Sigmoid colon (tissue), 7 donors: Measurements from ENCODE around the gene CPOX. TPM values are rescaled to one million over a fixed set of nuclear protein-coding genes. Genes with fewer than 3 reads are reported as not detected.

Experiments used
- DNase-seq: peaks from one replicate; pipeline ENCODE4 v3.0.0-alpha.2; 2019
- H3K27ac ChIP-seq, 4 donors: fragments of 200-600 bp; sonication (generic); one replicate each; pipeline ENCODE4 v1.5.1; 2016 to 2019; ENCODE audit warnings: mild to moderate bottlenecking in 1 of 4
- H3K27me3 ChIP-seq, 3 donors: fragments of 200-600 bp; sonication (generic); one replicate each; pipeline ENCODE4 v1.5.1; 2019; ENCODE audit warnings: mild to moderate bottlenecking in 1 of 3
- H3K36me3 ChIP-seq, 4 donors: fragments of 200-600 bp; sonication (generic); one replicate each; pipeline ENCODE4 v1.5.1; 2016 to 2019
- H3K4me1 ChIP-seq, 4 donors: fragments of 200-600 bp; sonication (generic); one replicate each; pipeline ENCODE4 v1.5.1; 2017 to 2019
- H3K4me3 ChIP-seq, 4 donors: fragments of 200-600 bp; sonication (generic); one replicate each; pipeline ENCODE4 v1.5.1; 2017 to 2019; ENCODE audit warnings: mild to moderate bottlenecking in 2 of 4, moderate library complexity in 1 of 4
- H3K9me3 ChIP-seq, 4 donors: fragments of 200-600 bp in 3 of 4; sonication (generic) in 3 of 4; one replicate each; pipeline versions ENCODE4 v1.5.1 to v1.6.1; 2013 to 2019
- EP300 ChIP-seq, 4 donors: sonication (generic); formaldehyde crosslinking; IDR thresholded peaks; one replicate each; pipeline ENCODE4 v1.6.1; 2017; ENCODE audit warnings: antibody characterized with exemption in 4 of 4
- POLR2A ChIP-seq, 2 donors: fragments of 450-650 bp; IDR thresholded peaks; one replicate each; pipeline ENCODE4 v1.6.1; 2016; ENCODE audit warnings: antibody characterized with exemption in 2 of 2, mild to moderate bottlenecking in 2 of 2, moderate library complexity in 2 of 2
- POLR2AphosphoS5 ChIP-seq, 4 donors: sonication (generic); formaldehyde crosslinking; IDR thresholded peaks; one replicate each; pipeline ENCODE4 v1.6.1; 2017; ENCODE audit warnings: antibody characterized with exemption in 4 of 4
- WGBS, 2 donors: extraction: QIAGEN DNeasy Blood & Tissue Kit; methylation state at CpG; one replicate each; pipeline ENCODE4 v1.1.7; 2013; 5-methylcytosine and 5-hydroxymethylcytosine counted together
- intact Hi-C: fragments of 100-400 bp; cut with DNase I; formaldehyde crosslinking; loops from one replicate; pipeline ENCODE4 v1.15.1; 2023
- polyA plus RNA-seq, 3 donors: library from polyadenylated mRNA; stranded (reverse); fragments of 200-250 nt; gene quantifications; one replicate each; pipeline ENCODE4 v1.2.3, GENCODE V29; 2013
- total RNA-seq, 4 donors: library from RNA; depleted of rRNA; stranded (reverse); fragments of >200 nt; gene quantifications; one replicate each; pipeline ENCODE4 v1.1.0, GENCODE V29; 2016
- TF ChIP-seq, protein P1 (sequence below), 4 experiments: fragments of 450-650 bp in 3 of 4; fragments of 200-600 bp in 1 of 4; IDR thresholded peaks; one replicate each; pipeline ENCODE4 v1.5.1; 2016 to 2019; ENCODE audit warnings: antibody characterized with exemption in 4 of 4, mild to moderate bottlenecking in 3 of 4, moderate library complexity in 2 of 4
- donor health status: healthy with polysubstance abuse.
- donor health status: Bipolar disorder and iron deficiency.
- donor health status: healthy.

CPOX gene
- total and polyA plus RNA-seq, 7 donors = 4.2 to 32.7 (median 15.3) TPM

- Histone ChIP-seq H3K27ac (no peak overlapping the region), H3K36me3 (no peaks in the 10 kb centered on the region), H3K27me3 (no peaks in the 10 kb centered on the region), H3K4me1 (no peaks in the 10 kb centered on the region), H3K9me3 (no peaks in the 10 kb centered on the region), H3K4me3 (no peak overlapping the region)
- WGBS, 2 donors = 81 to 84% methylated on average over 4 of the region's 4 CpGs
- TF ChIP-seq POLR2AphosphoS5 (IDR thresholded peaks at IDR 0.05) = no peak
- no peak for DNase-seq
- intact Hi-C loops = no loop called here
Observed at GRCh38 chr3:98626151-98626550, 32.7 kb upstream of the CPOX start.

DNA sequence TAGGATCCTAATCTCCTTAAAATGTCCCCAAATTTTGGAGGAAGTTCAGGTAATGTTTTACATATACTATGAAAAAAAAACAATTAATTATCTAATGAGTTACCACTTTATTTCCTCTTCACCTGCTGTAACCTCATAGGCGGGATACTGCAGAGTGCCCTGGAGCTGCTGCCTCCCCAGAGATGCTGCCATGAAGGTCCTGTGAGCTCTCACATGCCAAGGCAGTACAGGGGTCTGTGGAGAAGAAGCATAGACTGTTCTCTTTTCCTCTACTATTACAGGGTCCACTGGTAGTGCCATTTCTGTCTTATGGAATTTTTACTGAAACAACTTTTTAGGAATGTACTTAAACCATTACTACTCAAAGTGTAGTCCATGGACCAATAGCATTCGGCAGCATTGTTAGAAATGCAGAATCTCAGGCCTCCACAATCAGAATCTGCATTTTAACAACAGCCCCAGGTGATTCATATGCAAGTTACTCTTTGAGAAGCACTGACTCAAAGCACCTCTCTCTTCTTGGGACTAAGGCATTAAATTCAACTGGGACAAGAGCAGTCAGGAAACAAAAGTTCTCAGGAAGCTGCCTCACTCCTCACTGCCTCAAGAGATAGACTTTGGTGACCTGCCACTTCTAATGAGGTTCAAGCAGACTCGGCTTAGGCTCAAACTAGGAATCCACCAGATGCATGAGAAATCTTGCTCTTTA is 30.3 kb upstream of the CPOX start:
- intact Hi-C loops = no loop called here
- Histone ChIP-seq H3K36me3 (no peaks in the 10 kb centered on the region), H3K4me1 (no peaks in the 10 kb centered on the region), H3K27ac (no peak overlapping the region), H3K9me3 (no peaks in the 10 kb centered on the region), H3K27me3 (no peaks in the 10 kb centered on the region), H3K4me3 (no peak overlapping the region)
- DNase-seq = no peak
- TF ChIP-seq POLR2A (IDR thresholded peaks at IDR 0.05) = no peak
- TF ChIP-seq POLR2AphosphoS5 (IDR thresholded peaks at IDR 0.05) = no peak
- no peak for TF ChIP-seq EP300 (IDR thresholded peaks at IDR 0.05)
- TF ChIP-seq, protein P1, sequence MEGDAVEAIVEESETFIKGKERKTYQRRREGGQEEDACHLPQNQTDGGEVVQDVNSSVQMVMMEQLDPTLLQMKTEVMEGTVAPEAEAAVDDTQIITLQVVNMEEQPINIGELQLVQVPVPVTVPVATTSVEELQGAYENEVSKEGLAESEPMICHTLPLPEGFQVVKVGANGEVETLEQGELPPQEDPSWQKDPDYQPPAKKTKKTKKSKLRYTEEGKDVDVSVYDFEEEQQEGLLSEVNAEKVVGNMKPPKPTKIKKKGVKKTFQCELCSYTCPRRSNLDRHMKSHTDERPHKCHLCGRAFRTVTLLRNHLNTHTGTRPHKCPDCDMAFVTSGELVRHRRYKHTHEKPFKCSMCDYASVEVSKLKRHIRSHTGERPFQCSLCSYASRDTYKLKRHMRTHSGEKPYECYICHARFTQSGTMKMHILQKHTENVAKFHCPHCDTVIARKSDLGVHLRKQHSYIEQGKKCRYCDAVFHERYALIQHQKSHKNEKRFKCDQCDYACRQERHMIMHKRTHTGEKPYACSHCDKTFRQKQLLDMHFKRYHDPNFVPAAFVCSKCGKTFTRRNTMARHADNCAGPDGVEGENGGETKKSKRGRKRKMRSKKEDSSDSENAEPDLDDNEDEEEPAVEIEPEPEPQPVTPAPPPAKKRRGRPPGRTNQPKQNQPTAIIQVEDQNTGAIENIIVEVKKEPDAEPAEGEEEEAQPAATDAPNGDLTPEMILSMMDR (IDR thresholded peaks at IDR 0.05) = no peak
- WGBS, 2 donors = 85 to 92% methylated on average over 3 of the region's 3 CpGs

- no peaks in the 10 kb centered on the region for H3K36me3 ChIP-seq
- no peaks in the 10 kb centered on the region for H3K9me3 ChIP-seq
- intact Hi-C loops = no loop called here
- DNase-seq = no peak
- H3K27me3 ChIP-seq = no peaks in the 10 kb centered on the region
- H3K4me3 ChIP-seq = no peak overlapping the region
- 90 to 92% methylated on average over 2 of the region's 2 CpGs for WGBS, 2 donors
- no peak overlapping the region for H3K27ac ChIP-seq
- no peaks in the 10 kb centered on the region for H3K4me1 ChIP-seq
- TF ChIP-seq, protein P1 (IDR thresholded peaks at IDR 0.05) = no peak
- TF ChIP-seq POLR2AphosphoS5 (IDR thresholded peaks at IDR 0.05) = no peak
- no peak for TF ChIP-seq POLR2A (IDR thresholded peaks at IDR 0.05)
- TF ChIP-seq EP300 (IDR thresholded peaks at IDR 0.05) = no peak
Observed at GRCh38 chr3:98617841-98618240, 24.4 kb upstream of the CPOX start.

DNA sequence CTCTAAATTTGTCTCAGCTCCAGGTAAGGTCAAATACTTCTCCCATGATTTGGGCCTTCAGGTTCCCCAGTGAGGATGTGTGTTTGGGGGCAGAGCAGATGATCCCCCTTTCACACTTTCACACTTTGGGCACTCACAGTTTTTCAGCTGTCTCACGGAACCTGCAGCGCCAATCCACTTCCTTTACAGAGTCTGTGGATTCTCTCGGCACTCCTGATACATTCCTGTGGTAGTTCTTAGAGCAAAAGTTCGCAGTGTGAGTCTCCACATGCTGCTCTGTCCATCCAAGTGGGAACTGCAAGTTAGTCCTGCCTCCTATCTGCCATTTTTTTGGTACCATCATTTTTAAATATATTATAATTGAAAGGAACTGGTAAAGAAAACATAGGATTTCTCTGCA is 20.2 kb upstream of the CPOX start:
- intact Hi-C loops = no loop called here
- no peaks in the 10 kb centered on the region for H3K9me3 ChIP-seq
- no peaks in the 10 kb centered on the region for H3K27me3 ChIP-seq
- H3K27ac ChIP-seq = no peak overlapping the region
- no peak overlapping the region for H3K4me3 ChIP-seq
- H3K4me1 ChIP-seq = no peaks in the 10 kb centered on the region
- no peaks in the 10 kb centered on the region for H3K36me3 ChIP-seq
- TF ChIP-seq, protein P1 (IDR thresholded peaks at IDR 0.05) = no peak
- no peak for TF ChIP-seq POLR2A (IDR thresholded peaks at IDR 0.05)
- no peak for TF ChIP-seq POLR2AphosphoS5 (IDR thresholded peaks at IDR 0.05)
- no peak for TF ChIP-seq EP300 (IDR thresholded peaks at IDR 0.05)
- no peak for DNase-seq
- WGBS, 2 donors = 85 to 91% methylated on average over 4 of the region's 4 CpGs

- Histone ChIP-seq H3K27me3 (no peaks in the 10 kb centered on the region), H3K4me1 (no peaks in the 10 kb centered on the region), H3K4me3 (no peak overlapping the region), H3K36me3 (no peaks in the 10 kb centered on the region), H3K9me3 (no peaks in the 10 kb centered on the region), H3K27ac (no peak overlapping the region)
- intact Hi-C loops = no loop called here
- TF ChIP-seq POLR2A (IDR thresholded peaks at IDR 0.05) (no peak), POLR2AphosphoS5 (IDR thresholded peaks at IDR 0.05) (no peak), EP300 (IDR thresholded peaks at IDR 0.05) (no peak)
- TF ChIP-seq, protein P1 (IDR thresholded peaks at IDR 0.05) = no peak
- peak; percentile 63 for DNase-seq
- 90% methylated on average over 6 of the region's 6 CpGs for WGBS, 2 donors
Observed at GRCh38 chr3:98612996-98613517, 19.6 kb upstream of the CPOX start.
